ENCODE results near the gene ENTREP3.

Gene ENTREP3, protein sequence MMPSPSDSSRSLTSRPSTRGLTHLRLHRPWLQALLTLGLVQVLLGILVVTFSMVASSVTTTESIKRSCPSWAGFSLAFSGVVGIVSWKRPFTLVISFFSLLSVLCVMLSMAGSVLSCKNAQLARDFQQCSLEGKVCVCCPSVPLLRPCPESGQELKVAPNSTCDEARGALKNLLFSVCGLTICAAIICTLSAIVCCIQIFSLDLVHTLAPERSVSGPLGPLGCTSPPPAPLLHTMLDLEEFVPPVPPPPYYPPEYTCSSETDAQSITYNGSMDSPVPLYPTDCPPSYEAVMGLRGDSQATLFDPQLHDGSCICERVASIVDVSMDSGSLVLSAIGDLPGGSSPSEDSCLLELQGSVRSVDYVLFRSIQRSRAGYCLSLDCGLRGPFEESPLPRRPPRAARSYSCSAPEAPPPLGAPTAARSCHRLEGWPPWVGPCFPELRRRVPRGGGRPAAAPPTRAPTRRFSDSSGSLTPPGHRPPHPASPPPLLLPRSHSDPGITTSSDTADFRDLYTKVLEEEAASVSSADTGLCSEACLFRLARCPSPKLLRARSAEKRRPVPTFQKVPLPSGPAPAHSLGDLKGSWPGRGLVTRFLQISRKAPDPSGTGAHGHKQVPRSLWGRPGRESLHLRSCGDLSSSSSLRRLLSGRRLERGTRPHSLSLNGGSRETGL

DNA sequence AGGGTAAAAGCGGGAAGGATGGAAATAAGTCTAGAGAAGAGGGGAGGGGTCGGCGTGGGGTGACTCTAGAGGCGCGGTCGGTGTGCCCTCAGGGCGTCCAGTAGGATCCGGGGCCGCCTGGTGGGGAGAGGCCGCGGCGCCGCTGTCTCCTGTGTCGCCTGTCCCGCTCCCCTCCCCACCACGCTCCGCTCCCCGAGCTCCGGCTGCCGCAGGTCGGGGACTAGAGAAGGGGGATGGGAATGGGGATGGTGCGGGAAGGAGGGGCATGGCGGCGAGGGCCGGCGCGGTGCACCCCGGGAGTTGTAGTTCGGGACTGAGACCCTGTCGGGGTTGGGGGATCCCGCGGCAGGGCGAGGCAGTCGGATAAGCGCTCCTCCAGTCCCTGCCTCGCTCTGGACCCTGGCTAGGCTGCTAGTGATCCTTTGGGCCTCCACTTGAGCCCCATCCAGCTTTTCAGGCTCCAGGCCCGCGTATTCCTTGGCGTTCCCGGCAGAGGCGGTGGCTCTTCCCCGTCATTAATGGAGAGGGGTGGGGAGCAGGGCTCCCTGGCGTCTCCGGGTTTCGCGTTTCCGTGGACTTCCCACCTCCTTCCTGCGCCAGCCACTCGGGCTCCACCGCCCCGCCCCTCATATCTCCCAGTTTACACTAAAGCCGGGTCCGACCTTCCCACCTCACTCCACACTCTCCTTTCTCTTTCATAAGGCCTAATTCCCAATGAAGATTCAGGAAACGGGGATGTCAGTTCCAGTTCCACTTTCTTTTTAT lies at the start of gene ENTREP3:
Gene ENTREP3, minus strand, starts transcription at position 241 of the 765 bp plus-strand sequence. CDS start 606 bp downstream, outside the sequence.
- H3K9me3 ChIP-seq (ENCODE audit: low read length): no peaks in the 10 kb centered on the region
- no peaks in the 10 kb centered on the region for H3K27me3 ChIP-seq (ENCODE audit: insufficient read depth, low read length)
- peaks cover 18% of the 10 kb centered on the region for H3K36me3 ChIP-seq (ENCODE audit: insufficient read depth, low read length)
- peak within 1 kb of the TSS; percentile 1 for H2AFZ ChIP-seq (ENCODE audit: low read depth, low read length)
- peak within 1 kb of the TSS; percentile 64 for H3K4me3 ChIP-seq (ENCODE audit: low read length)
- H3K4me1 ChIP-seq (ENCODE audit: insufficient read depth, low read length): peaks cover 22% of the 10 kb centered on the region

DNA sequence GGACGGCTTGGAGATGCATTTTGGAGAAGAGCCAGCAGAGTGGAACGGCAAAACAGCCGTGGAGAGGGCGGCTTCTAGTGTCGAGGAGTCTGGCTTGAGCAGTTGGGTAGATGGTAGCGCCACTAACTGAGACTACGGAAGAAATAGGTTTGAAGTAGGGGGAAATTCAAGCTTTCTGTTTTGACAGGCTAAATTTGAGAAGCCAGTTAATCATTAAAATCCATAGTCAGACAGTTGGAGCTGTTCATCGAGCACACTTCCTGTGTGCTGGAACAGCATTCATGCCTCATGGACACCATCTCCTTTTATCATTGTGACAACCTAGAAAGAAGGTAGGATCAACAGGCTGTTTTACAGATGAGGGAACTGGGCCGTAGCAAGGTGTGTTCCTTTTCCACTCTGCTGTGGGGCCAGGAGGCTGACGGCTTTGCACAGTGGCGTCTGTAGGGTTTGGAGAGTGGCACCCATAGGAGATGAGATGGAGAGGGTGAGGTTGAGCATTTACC lies 49.3 kb upstream of the ENTREP3 start:
- Histone ChIP-seq H2AFZ (ENCODE audit: low read depth, low read length) (no peak overlapping the region), H3K27me3 (ENCODE audit: insufficient read depth, low read length) (no peaks in the 10 kb centered on the region), H3K4me3 (ENCODE audit: low read length) (no peak overlapping the region), H3K9me3 (ENCODE audit: low read length) (no peaks in the 10 kb centered on the region), H3K36me3 (ENCODE audit: insufficient read depth, low read length) (no peaks in the 10 kb centered on the region), H3K4me1 (ENCODE audit: insufficient read depth, low read length) (peaks cover 4% of the 10 kb centered on the region)

DNA sequence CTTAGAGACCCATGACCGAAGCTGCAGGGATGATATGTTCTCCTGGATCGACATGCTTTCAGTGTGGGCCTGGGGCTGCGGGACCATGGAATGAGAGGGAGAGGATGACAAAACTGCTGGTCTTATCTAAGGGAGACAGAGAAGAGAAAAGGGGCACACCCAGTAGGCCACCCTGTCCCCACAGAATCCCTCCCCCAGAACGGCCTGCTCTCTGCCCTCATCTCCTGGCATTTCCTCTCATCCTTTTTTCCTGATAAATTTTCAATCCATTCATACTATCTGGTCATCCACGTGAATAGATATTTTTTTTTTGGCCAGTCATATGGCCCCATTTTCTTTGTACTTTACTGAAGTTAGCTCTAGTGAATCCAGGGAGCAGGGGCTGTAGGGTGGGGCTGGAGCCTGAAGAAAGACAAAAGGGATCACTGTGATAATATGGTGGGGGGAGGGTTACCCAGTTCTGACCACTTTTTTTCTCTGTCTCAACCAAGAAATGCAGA lies 46.1 kb upstream of the ENTREP3 start, which contains the start of gene PKLR:
Gene PKLR, minus strand, starts transcription at position 97 of the 500 bp plus-strand sequence. Its CDS starts 43 bp downstream, at position 54.
- no peak within 1 kb of the TSS for H2AFZ ChIP-seq (ENCODE audit: low read depth, low read length)
- no peaks in the 10 kb centered on the region for H3K27me3 ChIP-seq (ENCODE audit: insufficient read depth, low read length)
- H3K36me3 ChIP-seq (ENCODE audit: insufficient read depth, low read length): no peaks in the 10 kb centered on the region
- H3K4me1 ChIP-seq (ENCODE audit: insufficient read depth, low read length): peaks cover 7% of the 10 kb centered on the region
- H3K9me3 ChIP-seq (ENCODE audit: low read length): no peaks in the 10 kb centered on the region
- H3K4me3 ChIP-seq (ENCODE audit: low read length): no peak within 1 kb of the TSS

- H3K36me3 ChIP-seq (ENCODE audit: insufficient read depth, low read length): no peaks in the 10 kb centered on the region
- peaks cover 7% of the 10 kb centered on the region for H3K4me1 ChIP-seq (ENCODE audit: insufficient read depth, low read length)
- H2AFZ ChIP-seq (ENCODE audit: low read depth, low read length): no peak overlapping the region
These were observed 45.5 kb upstream of the ENTREP3 start for GRCh38 chr1:155300553-155301329.

DNA sequence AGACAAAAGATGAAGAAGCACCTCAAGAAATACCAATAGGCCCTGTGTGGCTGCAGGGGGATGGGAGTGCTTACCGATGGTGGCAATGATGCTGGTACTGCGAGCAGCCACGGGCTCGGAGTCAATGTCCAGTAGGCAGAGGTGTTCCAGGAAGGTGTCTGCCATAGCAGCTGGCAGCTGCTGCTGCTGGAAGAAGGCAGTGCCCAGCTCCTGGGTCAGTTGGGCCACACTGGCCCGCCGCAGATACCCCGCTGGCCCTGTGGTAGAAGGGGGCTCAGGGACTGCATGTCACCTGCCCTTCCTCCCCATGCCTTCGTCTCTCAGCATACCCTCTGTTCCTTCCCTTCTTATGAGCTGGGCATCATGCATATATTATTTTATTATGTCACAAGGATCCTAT lies 44.7 kb upstream of the ENTREP3 start:
- peaks cover 6% of the 10 kb centered on the region for H3K9me3 ChIP-seq (ENCODE audit: low read length)
- H3K4me3 ChIP-seq (ENCODE audit: low read length): no peak overlapping the region
- peaks cover 7% of the 10 kb centered on the region for H3K4me1 ChIP-seq (ENCODE audit: insufficient read depth, low read length)
- H2AFZ ChIP-seq (ENCODE audit: low read depth, low read length): no peak overlapping the region
- H3K27me3 ChIP-seq (ENCODE audit: insufficient read depth, low read length): peaks cover 10% of the 10 kb centered on the region
- no peaks in the 10 kb centered on the region for H3K36me3 ChIP-seq (ENCODE audit: insufficient read depth, low read length)

More at GRCh38 chr1:155300553-155301329, 45.5 kb upstream of the ENTREP3 start:
- peaks cover 2% of the 10 kb centered on the region for H3K27me3 ChIP-seq (ENCODE audit: insufficient read depth, low read length)
- H3K9me3 ChIP-seq (ENCODE audit: low read length): peaks cover 3% of the 10 kb centered on the region
- no peak overlapping the region for H3K4me3 ChIP-seq (ENCODE audit: low read length)

DNA sequence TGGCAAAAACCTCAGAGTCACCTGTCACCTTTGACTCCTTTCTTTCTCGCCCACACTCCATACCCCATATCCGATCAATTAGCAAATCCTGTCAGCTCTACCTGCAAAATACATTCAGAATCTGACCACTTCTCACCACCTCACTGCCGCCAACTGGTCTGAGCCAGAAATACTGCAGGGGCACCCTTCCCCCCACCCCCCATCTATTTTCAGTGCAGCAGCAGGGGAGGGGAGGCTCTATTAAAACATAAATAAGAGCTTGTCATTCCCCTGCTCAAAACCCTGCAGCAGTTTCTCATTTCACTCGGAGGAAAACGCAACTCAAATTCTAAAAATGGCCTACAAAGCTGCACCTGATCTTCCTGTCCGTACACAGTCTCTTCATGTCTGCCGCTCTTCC lies 42.1 kb upstream of the ENTREP3 start:
- no peak overlapping the region for H2AFZ ChIP-seq (ENCODE audit: low read depth, low read length)
- peaks cover 7% of the 10 kb centered on the region for H3K4me1 ChIP-seq (ENCODE audit: insufficient read depth, low read length)
- no peaks in the 10 kb centered on the region for H3K36me3 ChIP-seq (ENCODE audit: insufficient read depth, low read length)
- peaks cover 15% of the 10 kb centered on the region for H3K9me3 ChIP-seq (ENCODE audit: low read length)
- H3K27me3 ChIP-seq (ENCODE audit: insufficient read depth, low read length): peaks cover 22% of the 10 kb centered on the region
- H3K4me3 ChIP-seq (ENCODE audit: low read length): no peak overlapping the region

DNA sequence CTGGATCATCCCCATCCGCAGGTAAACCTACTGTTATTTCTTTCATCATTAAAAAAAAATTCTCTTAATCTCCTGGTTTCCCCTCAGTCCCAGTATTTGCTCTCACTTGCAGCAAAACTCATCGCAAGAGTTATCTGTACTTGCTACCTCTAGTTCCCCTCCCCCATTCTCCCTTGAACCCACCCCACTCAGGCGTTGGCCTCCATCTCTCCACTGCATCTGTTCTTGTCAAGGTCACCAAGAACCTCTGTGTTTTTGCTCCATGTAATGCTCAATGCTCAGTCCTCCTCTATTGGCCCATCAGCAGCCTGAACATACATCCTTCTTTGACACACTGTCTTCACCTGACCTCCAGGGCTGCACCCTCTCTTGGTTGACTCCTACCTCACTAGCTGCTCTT lies 41.4 kb upstream of the ENTREP3 start:
- no peak overlapping the region for H3K4me3 ChIP-seq (ENCODE audit: low read length)

GRCh38 chr1:155295942-155296267 lies 40.6 kb upstream of the ENTREP3 start:
- Histone ChIP-seq H3K9me3 (ENCODE audit: low read length) (peaks cover 15% of the 10 kb centered on the region), H3K36me3 (ENCODE audit: insufficient read depth, low read length) (no peaks in the 10 kb centered on the region), H3K27me3 (ENCODE audit: insufficient read depth, low read length) (peaks cover 22% of the 10 kb centered on the region), H3K4me3 (ENCODE audit: low read length) (no peak overlapping the region), H2AFZ (ENCODE audit: low read depth, low read length) (no peak overlapping the region), H3K4me1 (ENCODE audit: insufficient read depth, low read length) (peaks cover 7% of the 10 kb centered on the region)

More for the DNA sequence above, 41.4 kb upstream of the ENTREP3 start:
- Histone ChIP-seq H3K9me3 (ENCODE audit: low read length) (peaks cover 15% of the 10 kb centered on the region), H3K27me3 (ENCODE audit: insufficient read depth, low read length) (peaks cover 22% of the 10 kb centered on the region), H2AFZ (ENCODE audit: low read depth, low read length) (no peak overlapping the region), H3K4me1 (ENCODE audit: insufficient read depth, low read length) (peaks cover 7% of the 10 kb centered on the region), H3K36me3 (ENCODE audit: insufficient read depth, low read length) (no peaks in the 10 kb centered on the region)

GRCh38 chr1:155295183-155295941 lies 40.1 kb upstream of the ENTREP3 start:
- Histone ChIP-seq H3K36me3 (ENCODE audit: insufficient read depth, low read length) (no peaks in the 10 kb centered on the region), H3K9me3 (ENCODE audit: low read length) (peaks cover 15% of the 10 kb centered on the region), H3K4me3 (ENCODE audit: low read length) (no peak overlapping the region), H3K27me3 (ENCODE audit: insufficient read depth, low read length) (peaks cover 22% of the 10 kb centered on the region), H2AFZ (ENCODE audit: low read depth, low read length) (no peak overlapping the region), H3K4me1 (ENCODE audit: insufficient read depth, low read length) (peaks cover 7% of the 10 kb centered on the region)

GRCh38 chr1:155294520-155295182 lies 39.4 kb upstream of the ENTREP3 start:
- peaks cover 15% of the 10 kb centered on the region for H3K9me3 ChIP-seq (ENCODE audit: low read length)
- H3K27me3 ChIP-seq (ENCODE audit: insufficient read depth, low read length): peaks cover 22% of the 10 kb centered on the region
- H2AFZ ChIP-seq (ENCODE audit: low read depth, low read length): no peak overlapping the region
- no peaks in the 10 kb centered on the region for H3K36me3 ChIP-seq (ENCODE audit: insufficient read depth, low read length)
- H3K4me3 ChIP-seq (ENCODE audit: low read length): no peak overlapping the region
- peaks cover 7% of the 10 kb centered on the region for H3K4me1 ChIP-seq (ENCODE audit: insufficient read depth, low read length)

- peaks cover 15% of the 10 kb centered on the region for H3K9me3 ChIP-seq (ENCODE audit: low read length)
- H3K4me1 ChIP-seq (ENCODE audit: insufficient read depth, low read length): peaks cover 7% of the 10 kb centered on the region
- H3K4me3 ChIP-seq (ENCODE audit: low read length): no peak overlapping the region
- no peak overlapping the region for H2AFZ ChIP-seq (ENCODE audit: low read depth, low read length)
- peaks cover 22% of the 10 kb centered on the region for H3K27me3 ChIP-seq (ENCODE audit: insufficient read depth, low read length)
- peaks cover 7% of the 10 kb centered on the region for H3K36me3 ChIP-seq (ENCODE audit: insufficient read depth, low read length)
These were observed 37.9 kb upstream of the ENTREP3 start for GRCh38 chr1:155293086-155293749.

Measured in neuron (in vitro differentiated cells).